WTC11 (cell line): ENCODE measurements around the gene SPNS1. TPM values are rescaled to one million over a fixed set of nuclear protein-coding genes. Genes with fewer than 3 reads are reported as not detected.
A peak's percentile ranks its signal among the peaks of the same experiment; 100 is the strongest.

Experiments used
- ATAC-seq: fragments of 200-7000 bp; cut with Tn5 transposase; 2 replicates; pipeline ENCODE4 v1.10.0; 2021; ENCODE audit warnings: mild to moderate bottlenecking, moderate library complexity
- CTCF ChIA-PET: fragments of 300-600 bp; sonication (Branson Sonifier 250); formaldehyde crosslinking; loops from one replicate; lab custom pipeline; 2021; ENCODE audit warnings: antibody characterized with exemption; lab: Charles Lee
- POLR2A ChIA-PET: fragments of 350-600 bp; sonication (Branson Sonifier 250); formaldehyde crosslinking; loops from one replicate; lab custom pipeline; 2021; ENCODE audit warnings: antibody characterized with exemption; lab: Charles Lee
- DNase-seq: peaks from one replicate; pipeline ENCODE4 v3.0.0; 2021; ENCODE audit warnings: low spot score
- H3K27ac Mint-ChIP-seq: 2 replicates; pipeline ENCODE4 v1.8.0; 2021; ENCODE audit warnings: mixed read lengths
- H3K27me3 Mint-ChIP-seq: 2 replicates; pipeline ENCODE4 v1.8.0; 2021; ENCODE audit warnings: low read depth, mild to moderate bottlenecking, moderate library complexity, mixed read lengths
- H3K36me3 Mint-ChIP-seq: 2 replicates; pipeline ENCODE4 v1.8.0; 2021; ENCODE audit warnings: mixed read lengths
- H3K4me1 Mint-ChIP-seq: 2 replicates; pipeline ENCODE4 v1.8.0; 2022; ENCODE audit warnings: mixed read lengths
- H3K4me3 Mint-ChIP-seq: 2 replicates; pipeline ENCODE4 v1.8.0; 2021; ENCODE audit warnings: mild to moderate bottlenecking, moderate library complexity, mixed read lengths
- H3K9me3 Mint-ChIP-seq: 2 replicates; pipeline ENCODE4 v1.8.0; 2021; ENCODE audit warnings: mixed read lengths
- AR ChIP-seq: fragments of 250-450 bp; sonication (Bioruptor Pico); IDR thresholded peaks from 2 replicates; pipeline ENCODE4 v1.9.0; 2021; ENCODE audit warnings: mild to moderate bottlenecking
- ATF1 ChIP-seq: sonication (generic); formaldehyde crosslinking; IDR thresholded peaks from 2 replicates; pipeline ENCODE4 v1.8.1; 2023; ENCODE audit warnings: mild to moderate bottlenecking, moderate library complexity, missing genetic modification reagents
- ATF3 ChIP-seq: sonication (generic); formaldehyde crosslinking; conservative IDR thresholded peaks from 2 replicates; pipeline ENCODE4 v1.8.1; 2022; ENCODE audit warnings: mild to moderate bottlenecking, missing genetic modification reagents
- CREB1 ChIP-seq: sonication (generic); formaldehyde crosslinking; IDR thresholded peaks from 2 replicates; pipeline ENCODE4 v1.8.0; 2023; ENCODE audit warnings: mild to moderate bottlenecking, missing genetic modification reagents
- ESRRA ChIP-seq: sonication (generic); formaldehyde crosslinking; IDR thresholded peaks from 2 replicates; pipeline ENCODE4 v1.8.1; 2022; ENCODE audit warnings: mild to moderate bottlenecking, missing genetic modification reagents, borderline replicate concordance
- GABPB1 ChIP-seq: sonication (generic); formaldehyde crosslinking; IDR thresholded peaks from 2 replicates; pipeline ENCODE4 v1.8.1; 2023; ENCODE audit warnings: mild to moderate bottlenecking, missing genetic modification reagents
- HMGA2 ChIP-seq: fragments of 250-450 bp; sonication (Bioruptor Pico); IDR thresholded peaks from 2 replicates; pipeline ENCODE4 v1.4.0; 2021; ENCODE audit warnings: mild to moderate bottlenecking, moderate library complexity
- HMGXB4 ChIP-seq: sonication (generic); formaldehyde crosslinking; IDR thresholded peaks from 2 replicates; pipeline ENCODE4 v1.8.1; 2023; ENCODE audit warnings: mild to moderate bottlenecking, moderate library complexity, missing genetic modification reagents
- IRF1 ChIP-seq: sonication (generic); formaldehyde crosslinking; IDR thresholded peaks from 2 replicates; pipeline ENCODE4 v1.8.0; 2023; ENCODE audit warnings: missing genetic modification reagents
- JUN ChIP-seq: sonication (generic); formaldehyde crosslinking; IDR thresholded peaks from 2 replicates; pipeline ENCODE4 v1.8.0; 2023; ENCODE audit warnings: mild to moderate bottlenecking, missing genetic modification reagents
- PRDM15 ChIP-seq: sonication (generic); formaldehyde crosslinking; IDR thresholded peaks from 2 replicates; pipeline ENCODE4 v1.8.0; 2022; ENCODE audit warnings: missing genetic modification reagents
- SMAD4 ChIP-seq: sonication (generic); formaldehyde crosslinking; IDR thresholded peaks from 2 replicates; pipeline ENCODE4 v1.8.0; 2022; ENCODE audit warnings: mild to moderate bottlenecking, missing genetic modification reagents
- SOX15 ChIP-seq: fragments of 250-450 bp; sonication (Bioruptor Pico); IDR thresholded peaks from 2 replicates; pipeline ENCODE4 v1.9.0; 2021; ENCODE audit warnings: mild to moderate bottlenecking
- TEAD4 ChIP-seq: sonication (generic); formaldehyde crosslinking; IDR thresholded peaks from 2 replicates; pipeline ENCODE4 v1.8.0; 2022; ENCODE audit warnings: mild to moderate bottlenecking, missing genetic modification reagents
- TP53 ChIP-seq: sonication (generic); formaldehyde crosslinking; IDR thresholded peaks from 2 replicates; pipeline ENCODE4 v1.8.1; 2023; ENCODE audit warnings: mild to moderate bottlenecking, missing genetic modification reagents
- USF2 ChIP-seq: sonication (generic); formaldehyde crosslinking; IDR thresholded peaks from 2 replicates; pipeline ENCODE4 v1.8.1; 2023; ENCODE audit warnings: mild to moderate bottlenecking, missing genetic modification reagents, moderate library complexity
- ZBTB21 ChIP-seq: sonication (generic); formaldehyde crosslinking; IDR thresholded peaks from 2 replicates; pipeline ENCODE4 v1.8.1; 2023; ENCODE audit warnings: mild to moderate bottlenecking, missing genetic modification reagents, borderline replicate concordance
- ZMAT4 ChIP-seq: fragments of 250-450 bp; sonication (Bioruptor Pico); IDR thresholded peaks from 2 replicates; pipeline ENCODE4 v1.9.0; 2021; ENCODE audit warnings: mild to moderate bottlenecking
- ZNF219 ChIP-seq: sonication (generic); formaldehyde crosslinking; IDR thresholded peaks from 2 replicates; pipeline ENCODE4 v1.8.0; 2023; ENCODE audit warnings: missing genetic modification reagents, mild to moderate bottlenecking, borderline replicate concordance
- ZNF263 ChIP-seq: sonication (generic); formaldehyde crosslinking; IDR thresholded peaks from 2 replicates; pipeline ENCODE4 v1.8.1; 2022; ENCODE audit warnings: low read depth, mild to moderate bottlenecking, moderate library complexity, missing genetic modification reagents
- ZNF416 ChIP-seq: fragments of 250-450 bp; sonication (Bioruptor Pico); IDR thresholded peaks from 2 replicates; pipeline ENCODE4 v1.9.0; 2021; ENCODE audit warnings: mild to moderate bottlenecking, inconsistent platforms
- ZNF423 ChIP-seq: fragments of 250-450 bp; sonication (Bioruptor Pico); IDR thresholded peaks from 2 replicates; pipeline ENCODE4 v2.1.2; 2022; ENCODE audit warnings: mild to moderate bottlenecking, moderate library complexity
- total RNA-seq: library from RNA; stranded (reverse); gene quantifications from 3 replicates; pipeline ENCODE4 v1.2.3, GENCODE V29; 2021

The SPNS1 gene
- total RNA-seq, 1 experiment from 2014 or later: 64.4 TPM

- H3K4me3 Mint-ChIP-seq: no peak overlapping the region
- no peak for DNase-seq
- H3K27me3 Mint-ChIP-seq: peaks cover 9% of the 10 kb centered on the region
- ATAC-seq: no peak
- no peaks in the 10 kb centered on the region for H3K36me3 Mint-ChIP-seq
- ChIA-PET POLR2A (no interaction called here), CTCF (no interaction called here)
- peaks cover 8% of the 10 kb centered on the region for H3K4me1 Mint-ChIP-seq
- H3K27ac Mint-ChIP-seq: peak overlapping the region; percentile 25
- TF ChIP-seq ZNF416 (CRISPR knock-in tag) (no peak), IRF1 (CRISPR knock-in tag) (no peak), JUN (CRISPR knock-in tag) (no peak), AR (CRISPR knock-in tag) (no peak), ATF1 (CRISPR knock-in tag) (no peak), ATF3 (CRISPR knock-in tag) (no peak), USF2 (CRISPR knock-in tag) (no peak), TP53 (CRISPR knock-in tag) (no peak), ZMAT4 (no peak), ZBTB21 (CRISPR knock-in tag) (no peak), HMGA2 (CRISPR knock-in tag) (no peak), SOX15 (CRISPR knock-in tag) (no peak), ZNF423 (no peak), HMGXB4 (CRISPR knock-in tag) (no peak), SMAD4 (CRISPR knock-in tag) (no peak)
- H3K9me3 Mint-ChIP-seq: no peaks in the 10 kb centered on the region
Measured at GRCh38 chr16:28930652-28931051, 43.9 kb upstream of the SPNS1 start.

GRCh38 chr16:28931801-28932225, 42.8 kb upstream of the SPNS1 start, which contains the start of gene CD19:
TSS of gene CD19 (plus strand) at chr16:28931971. CDS start at chr16:28932001, 30 bp downstream.
- DNase-seq (no peak), ATAC-seq (no peak)
- peaks cover 8% of the 10 kb centered on the region for H3K4me1 Mint-ChIP-seq
- TF ChIP-seq ESRRA (no peak), ZNF219 (CRISPR knock-in tag) (no peak), TEAD4 (CRISPR knock-in tag) (no peak), GABPB1 (CRISPR knock-in tag) (no peak), ZNF263 (CRISPR knock-in tag) (no peak), ATF1 (CRISPR knock-in tag) (no peak), PRDM15 (CRISPR knock-in tag) (no peak), SMAD4 (CRISPR knock-in tag) (no peak), CREB1 (no peak), HMGXB4 (CRISPR knock-in tag) (no peak)
- ChIA-PET CTCF (interaction anchor here (1.7 kb wide), 1 partner anchor 13 kb away, joined by 10 read pairs; no protein-coding TSS in a partner anchor), POLR2A (no interaction called here)
- H3K9me3 Mint-ChIP-seq: no peaks in the 10 kb centered on the region
- no peak within 1 kb of the TSS for H3K4me3 Mint-ChIP-seq
- peaks cover 14% of the 10 kb centered on the region for H3K27me3 Mint-ChIP-seq
- H3K36me3 Mint-ChIP-seq: no peaks in the 10 kb centered on the region
- peak within 1 kb of the TSS; percentile 76 for H3K27ac Mint-ChIP-seq
